OCI-LY7 (cell line): ENCODE results near the gene MAOA.

ENCODE experiments used
- CTCF ChIP-seq: fragments of 200-600 bp; sonication (generic); conservative IDR thresholded peaks from 2 replicates; pipeline ENCODE4 v1.5.1; 2014; ENCODE audit warnings: mild to moderate bottlenecking, antibody characterized with exemption, low read length, moderate library complexity, mixed read lengths
- EZH2phosphoT487 ChIP-seq: fragments of 200-600 bp; sonication (generic); IDR thresholded peaks from 2 replicates; pipeline ENCODE4 v1.6.1; 2018; ENCODE audit warnings: low read depth, borderline replicate concordance, mild to moderate bottlenecking, mixed run types, antibody characterized with exemption, low read length, moderate library complexity, mixed read lengths

GRCh38 chrX:43679778-43680177 lies 23.7 kb downstream of the MAOA start:
- TF ChIP-seq CTCF, result no peak
- TF ChIP-seq EZH2phosphoT487, result no peak
